GM10266 (cell line): ENCODE measurements around the gene AKAP13.
"Not testable (repeated sequence)": the region's sequence is repeated elsewhere in the genome, so short reads cannot be mapped to it uniquely, and the experiment has no call there.

Experiments used
- DNase-seq: peaks from one replicate; pipeline ENCODE4 v3.0.0; 2012; ENCODE audit errors: extremely low spot score
- CTCF ChIP-seq: IDR thresholded peaks from 2 replicates; pipeline ENCODE4 v1.5.1; 2012; ENCODE audit warnings: mild to moderate bottlenecking, low read depth; ENCODE audit not compliant: control insufficient read depth, insufficient read depth; ENCODE audit errors: missing control alignments

The AKAP13 gene

GRCh38 chr15:85336880-85337279 is 43.5 kb upstream of the AKAP13 start:
- DNase-seq = no peak

GRCh38 chr15:85337425-85338074 is 42.9 kb upstream of the AKAP13 start:
- no peak for DNase-seq

More at GRCh38 chr15:85336880-85337279, 43.5 kb upstream of the AKAP13 start:
- TF ChIP-seq CTCF = no peak

DNA sequence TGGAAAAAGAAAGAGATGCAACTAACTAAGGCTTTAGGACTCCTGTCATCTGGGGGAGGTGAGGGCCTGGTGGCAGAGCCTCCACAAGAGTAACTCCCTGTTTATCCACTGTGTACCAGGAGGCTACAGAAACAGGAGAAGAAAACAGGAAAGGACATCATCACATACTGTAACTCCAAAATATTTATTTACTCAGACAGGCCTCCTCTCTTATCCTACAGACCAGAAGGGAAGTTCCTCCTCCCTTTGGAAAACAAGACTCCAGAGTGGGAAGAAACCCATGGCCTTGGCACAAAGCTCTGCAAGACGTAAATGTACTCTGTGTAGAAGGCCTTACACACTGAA is 40.1 kb upstream of the AKAP13 start:
- no peak for TF ChIP-seq CTCF
- DNase-seq = no peak

More at GRCh38 chr15:85337425-85338074, 42.9 kb upstream of the AKAP13 start:
- no peak for TF ChIP-seq CTCF

DNA sequence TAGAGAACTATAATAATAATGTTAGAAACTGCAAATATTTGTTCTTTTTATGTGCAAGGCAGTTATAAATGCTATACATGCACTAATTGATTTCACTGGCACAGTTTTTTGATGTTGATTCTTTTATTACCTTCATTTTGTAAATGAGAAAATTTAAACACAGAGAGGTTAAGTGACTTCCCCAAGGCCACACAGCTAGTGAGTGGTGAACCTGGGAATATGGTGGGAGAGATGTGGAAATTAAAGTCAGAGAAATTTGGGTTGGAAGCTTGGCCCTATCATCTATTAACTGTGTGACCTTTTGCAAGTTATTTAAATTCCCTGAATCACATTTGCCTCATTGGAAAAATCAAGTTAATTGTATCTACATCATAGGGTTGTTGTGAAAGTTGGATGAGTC is 39.6 kb upstream of the AKAP13 start:
- no peak for TF ChIP-seq CTCF
- DNase-seq = no peak

GRCh38 chr15:85342163-85342562 is 38.2 kb upstream of the AKAP13 start:
- DNase-seq = not testable (repeated sequence)

GRCh38 chr15:85343443-85343842 is 37.0 kb upstream of the AKAP13 start:
- DNase-seq = not testable (repeated sequence)

DNA sequence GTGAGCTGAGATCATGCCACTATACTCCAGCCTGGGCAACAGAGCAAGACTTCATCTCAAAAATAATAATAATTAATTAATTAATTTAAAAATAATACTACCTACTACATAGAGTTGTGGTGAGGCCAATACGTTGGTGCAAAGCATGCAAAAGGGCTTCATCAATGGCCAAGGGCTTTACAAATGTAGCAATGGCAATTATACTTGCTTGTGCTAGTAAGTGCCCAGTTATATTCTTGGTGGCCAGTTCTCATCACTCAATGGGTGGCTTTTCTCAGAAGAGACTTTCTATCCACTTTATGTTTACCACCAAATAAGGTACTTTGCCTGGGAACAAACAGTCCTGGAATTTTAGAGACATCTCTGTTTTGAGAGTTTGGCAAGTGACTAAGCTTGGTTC is 36.2 kb upstream of the AKAP13 start:
- DNase-seq = not testable (repeated sequence)

DNA sequence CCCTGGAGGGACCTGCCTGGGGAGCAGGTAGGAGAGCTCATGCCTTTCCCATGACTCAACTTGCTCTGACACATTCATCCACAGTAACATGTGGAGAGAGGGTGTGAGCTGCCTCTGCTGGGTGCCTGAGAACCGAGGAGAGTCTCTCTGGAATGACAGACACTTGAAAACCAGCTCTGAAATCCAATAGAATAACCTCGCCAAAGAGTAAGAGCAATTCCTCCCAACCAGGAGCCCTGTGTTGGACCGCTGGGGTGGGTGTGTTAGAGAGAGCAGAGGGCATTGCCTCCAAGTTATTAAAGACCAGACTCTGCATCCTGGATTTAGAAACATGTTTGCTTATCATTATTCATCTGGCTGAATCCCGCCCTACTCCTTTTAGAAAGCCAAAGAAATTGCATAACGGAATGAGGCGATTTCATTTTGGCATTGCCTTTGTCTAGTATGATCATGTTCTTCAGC is 35.7 kb upstream of the AKAP13 start:
- not testable (repeated sequence) for DNase-seq

- not testable (repeated sequence) for DNase-seq
Observed at GRCh38 chr15:85345196-85345918, 35.0 kb upstream of the AKAP13 start.

- DNase-seq = not testable (repeated sequence)
Observed at GRCh38 chr15:85346462-85347084, 33.8 kb upstream of the AKAP13 start.

DNA sequence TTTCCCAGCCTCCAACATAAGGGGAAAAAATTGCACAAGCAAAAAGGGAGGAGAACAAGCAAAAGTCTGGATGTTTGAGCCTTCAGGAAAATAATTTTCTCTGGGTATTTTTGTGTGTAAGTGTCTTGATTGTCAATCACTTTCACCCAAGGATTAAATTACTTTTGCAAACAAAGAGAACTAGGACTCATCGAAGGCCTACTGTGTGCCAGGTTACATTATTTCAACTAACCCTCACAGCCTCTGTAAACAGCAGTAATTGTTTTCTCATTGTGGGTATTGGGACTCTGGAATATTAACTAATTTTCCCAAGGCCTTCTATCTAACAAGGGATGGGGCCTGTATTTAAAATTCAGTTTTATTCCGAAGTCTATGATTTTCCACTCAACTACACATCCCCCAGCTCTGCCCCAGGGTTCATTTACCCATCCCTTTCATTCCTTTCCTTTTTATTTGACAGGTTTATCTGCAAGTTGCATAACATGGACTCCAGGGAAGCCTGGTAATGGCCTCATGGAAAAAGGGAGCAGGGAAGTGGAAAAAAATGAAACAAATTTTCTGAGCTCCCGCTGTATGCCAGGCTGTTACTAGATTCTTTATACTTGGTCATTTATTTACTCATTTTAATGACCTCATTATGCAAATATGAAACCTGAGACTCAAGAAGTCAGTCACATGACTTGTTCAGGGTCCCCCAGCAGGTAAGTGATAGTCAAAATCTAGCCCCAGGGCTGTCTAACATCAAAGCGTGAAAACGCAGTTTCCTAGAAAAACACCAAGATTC is 32.9 kb upstream of the AKAP13 start:
- not testable (repeated sequence) for DNase-seq

DNA sequence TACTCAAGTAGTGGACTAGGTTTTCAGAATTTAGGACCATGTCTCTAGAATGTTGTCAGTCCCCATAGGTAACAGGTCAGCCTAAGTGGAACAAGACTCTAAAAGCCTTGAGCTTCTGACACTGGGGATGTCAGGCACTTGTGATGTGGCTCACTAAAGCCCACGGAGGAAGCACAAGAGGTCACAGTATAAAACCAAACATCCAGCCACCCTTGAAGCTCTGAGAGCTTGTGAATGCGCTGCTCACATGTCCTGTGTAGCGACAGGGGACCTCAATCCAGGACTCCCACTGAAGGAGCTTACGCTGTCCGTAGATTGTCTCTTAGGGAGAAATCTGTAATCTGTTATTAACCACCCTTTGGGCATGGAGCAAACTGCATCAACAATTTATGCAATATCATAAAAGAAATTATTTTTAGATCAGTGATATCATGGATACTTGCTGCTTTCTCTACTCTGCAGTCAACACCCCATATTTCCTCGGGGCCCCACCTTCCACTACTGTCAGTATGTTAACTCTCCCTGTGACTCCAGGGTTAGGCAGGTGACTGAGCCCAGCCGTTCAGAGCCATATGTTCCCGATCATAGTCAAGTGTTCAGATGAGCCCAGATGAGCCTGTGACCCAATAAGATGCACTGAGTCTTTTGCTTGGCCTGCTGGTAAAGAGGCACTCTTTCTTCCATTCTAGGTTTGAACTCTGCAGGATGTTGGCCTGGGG is 32.2 kb upstream of the AKAP13 start:
- not testable (repeated sequence) for DNase-seq

- DNase-seq = not testable (repeated sequence)
Observed at GRCh38 chr15:85349062-85349461, 31.3 kb upstream of the AKAP13 start.
